PC-9 (cell line): ENCODE measurements around the gene MYL4.

Experiments used
- EZH2 ChIP-seq: fragments of 200-600 bp; sonication (generic); IDR thresholded peaks from 2 replicates; pipeline ENCODE4 v1.8.0; 2017; ENCODE audit warnings: antibody characterized with exemption, low read depth
- TF ChIP-seq, protein P1 (sequence below): fragments of 200-600 bp; sonication (generic); conservative IDR thresholded peaks from 2 replicates; pipeline ENCODE4 v1.6.1; 2017; ENCODE audit warnings: mixed run types, antibody characterized with exemption, mild to moderate bottlenecking, moderate library complexity

DNA sequence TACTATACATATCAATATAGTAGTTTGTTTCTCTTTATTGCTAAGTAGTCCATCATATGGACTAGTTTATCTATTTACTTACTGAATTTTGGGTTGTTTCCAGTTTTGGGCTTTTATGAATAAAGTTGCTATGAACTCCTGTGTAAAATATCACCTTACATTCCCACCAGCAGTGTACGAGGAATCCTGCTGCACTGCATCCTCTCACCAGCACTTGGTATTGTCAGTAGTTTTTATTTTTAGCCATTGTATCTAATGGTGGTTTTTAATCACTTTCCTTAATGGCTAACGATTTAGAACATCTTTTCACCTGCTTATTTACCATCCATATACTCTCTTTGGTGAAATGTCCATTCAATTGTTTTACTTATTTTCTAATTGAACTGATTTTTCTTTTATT lies 44.0 kb upstream of the MYL4 start:
- TF ChIP-seq, protein P1, sequence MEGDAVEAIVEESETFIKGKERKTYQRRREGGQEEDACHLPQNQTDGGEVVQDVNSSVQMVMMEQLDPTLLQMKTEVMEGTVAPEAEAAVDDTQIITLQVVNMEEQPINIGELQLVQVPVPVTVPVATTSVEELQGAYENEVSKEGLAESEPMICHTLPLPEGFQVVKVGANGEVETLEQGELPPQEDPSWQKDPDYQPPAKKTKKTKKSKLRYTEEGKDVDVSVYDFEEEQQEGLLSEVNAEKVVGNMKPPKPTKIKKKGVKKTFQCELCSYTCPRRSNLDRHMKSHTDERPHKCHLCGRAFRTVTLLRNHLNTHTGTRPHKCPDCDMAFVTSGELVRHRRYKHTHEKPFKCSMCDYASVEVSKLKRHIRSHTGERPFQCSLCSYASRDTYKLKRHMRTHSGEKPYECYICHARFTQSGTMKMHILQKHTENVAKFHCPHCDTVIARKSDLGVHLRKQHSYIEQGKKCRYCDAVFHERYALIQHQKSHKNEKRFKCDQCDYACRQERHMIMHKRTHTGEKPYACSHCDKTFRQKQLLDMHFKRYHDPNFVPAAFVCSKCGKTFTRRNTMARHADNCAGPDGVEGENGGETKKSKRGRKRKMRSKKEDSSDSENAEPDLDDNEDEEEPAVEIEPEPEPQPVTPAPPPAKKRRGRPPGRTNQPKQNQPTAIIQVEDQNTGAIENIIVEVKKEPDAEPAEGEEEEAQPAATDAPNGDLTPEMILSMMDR = no peak
- TF ChIP-seq EZH2 = no peak
